GM12878 (cell line): ENCODE measurements around the gene WBP4. TPM values are rescaled to one million over a fixed set of nuclear protein-coding genes. Genes with fewer than 3 reads are reported as not detected.

Source experiments
- ATAC-seq: fragments of 200-7000 bp; cut with Tn5 transposase; 3 replicates; pipeline ENCODE4 v1.9.1; 2020; ENCODE audit warnings: mild to moderate bottlenecking, moderate library complexity
- BruUV-seq: library from RNA; stranded (reverse); fragments of 400-500 nt; replicated peaks from 2 replicates; lab custom pipeline; 2021; lab: Mats Ljungman, UMichigan
- CTCF ChIA-PET: fragments of 300-600 bp; sonication (Branson Sonifier 250); formaldehyde crosslinking; extraction: SDS; loops from one replicate; lab custom pipeline; 2021; ENCODE audit warnings: inconsistent platforms; lab: Yijun Ruan, JAX
- POLR2A ChIA-PET: fragments of 350-600 bp; formaldehyde crosslinking; extraction: SDS; loops from one replicate; lab custom pipeline; 2021; ENCODE audit warnings: inconsistent platforms; lab: Charles Lee
- RAD21 ChIA-PET: fragments of 300-600 bp; sonication (Branson Sonifier 250); formaldehyde crosslinking; loops from one replicate; lab custom pipeline; 2023; ENCODE audit warnings: antibody characterized with exemption; ENCODE audit not compliant: unreplicated experiment; lab: Charles Lee
- SMC1A ChIA-PET: fragments of 300-600 bp; sonication (Branson Sonifier 250); formaldehyde crosslinking; loops from one replicate; lab custom pipeline; 2023; ENCODE audit not compliant: unreplicated experiment, uncharacterized antibody; lab: Charles Lee
- DNase-seq: peaks from one replicate; pipeline ENCODE4 v3.0.0-alpha.2; 2011; ENCODE audit warnings: low read depth, low spot score
- FAIRE-seq: peaks from 3 replicates; lab custom pipeline; 2011; peaks lifted over from hg19 to GRCh38; lab: Jason Lieb, UNC
- H2AFZ ChIP-seq: 2 replicates; pipeline ENCODE4 v1.6.0; 2011; ENCODE audit warnings: low read depth, low read length, control low read depth; ENCODE audit not compliant: control insufficient read depth
- H3K27ac ChIP-seq: 2 replicates; pipeline ENCODE4 v1.5.1; 2011; ENCODE audit warnings: control low read depth; ENCODE audit not compliant: control insufficient read depth, insufficient read depth
- H3K27me3 ChIP-seq, 2 experiments: replicated peaks in 1 of 2; 2 replicates each; pipeline versions ENCODE4 v1.6.0 to v1.6.1; 2011; ENCODE audit warnings: low read length in 1 of 2; ENCODE audit not compliant: control insufficient read depth in 2 of 2, insufficient read depth in 2 of 2
- H3K36me3 ChIP-seq, 2 experiments: 2 replicates each; pipeline ENCODE4 v1.5.1; 2011; ENCODE audit warnings: low read length in 1 of 2; ENCODE audit not compliant: control insufficient read depth in 2 of 2, insufficient read depth in 2 of 2
- H3K4me1 ChIP-seq: 2 replicates; pipeline ENCODE4 v1.6.1; 2011; ENCODE audit warnings: mild to moderate bottlenecking, low read length, moderate library complexity, mixed read lengths; ENCODE audit not compliant: control insufficient read depth, insufficient read depth
- H3K4me2 ChIP-seq: 2 replicates; pipeline ENCODE4 v1.6.0; 2011; ENCODE audit warnings: control low read depth; ENCODE audit not compliant: control insufficient read depth, insufficient read depth
- H3K4me3 ChIP-seq: fragments of 200-600 bp; sonication (generic); 2 replicates; pipeline ENCODE4 v1.5.1; 2016
- H3K79me2 ChIP-seq: 2 replicates; pipeline ENCODE4 v1.6.0; 2011; ENCODE audit warnings: low read length; ENCODE audit not compliant: control insufficient read depth, insufficient read depth
- H3K9ac ChIP-seq: 2 replicates; pipeline ENCODE4 v1.8.0; 2011; ENCODE audit warnings: low read length, control low read depth, mixed read lengths; ENCODE audit not compliant: control insufficient read depth, insufficient read depth
- H3K9me3 ChIP-seq: replicated peaks from 3 replicates; pipeline ENCODE4 v1.5.1; 2011; ENCODE audit warnings: mild to moderate bottlenecking, low read length; ENCODE audit not compliant: control insufficient read depth, insufficient read depth
- H4K20me1 ChIP-seq: 2 replicates; pipeline ENCODE4 v1.6.0; 2011; ENCODE audit not compliant: control insufficient read depth, insufficient read depth
- BCLAF1 ChIP-seq: fragments of 450-650 bp; IDR thresholded peaks from 2 replicates; pipeline ENCODE4 v1.6.1; 2017; ENCODE audit warnings: antibody characterized with exemption, mild to moderate bottlenecking, moderate library complexity
- BMI1 ChIP-seq: fragments of 450-650 bp; IDR thresholded peaks from 2 replicates; pipeline ENCODE4 v1.6.1; 2016; ENCODE audit warnings: mild to moderate bottlenecking, moderate library complexity, borderline replicate concordance
- CBX3 ChIP-seq: fragments of 200-600 bp; sonication (generic); IDR thresholded peaks from 2 replicates; pipeline ENCODE4 v1.6.1; 2016; ENCODE audit warnings: low read depth, borderline replicate concordance
- CHD1 ChIP-seq: IDR thresholded peaks from 2 replicates; pipeline ENCODE4 v1.6.1; 2012; ENCODE audit warnings: low read depth, low read length, improper control_type of control experiment
- MAX ChIP-seq: IDR thresholded peaks from 2 replicates; pipeline ENCODE4 v1.6.1; 2012; ENCODE audit warnings: low read depth, low read length, improper control_type of control experiment
- MYB ChIP-seq: fragments of 150-350 bp; IDR thresholded peaks from 2 replicates; pipeline ENCODE4 v1.6.1; 2014; ENCODE audit warnings: mild to moderate bottlenecking, low read depth, low read length, borderline replicate concordance
- NBN ChIP-seq: fragments of 450-650 bp; IDR thresholded peaks from 2 replicates; pipeline ENCODE4 v1.6.1; 2016
- NFYA ChIP-seq: IDR thresholded peaks from 2 replicates; pipeline ENCODE4 v1.6.1; 2011; ENCODE audit warnings: low read depth, mild to moderate bottlenecking, low read length, improper control_type of control experiment, borderline replicate concordance
- PAX5 ChIP-seq: IDR thresholded peaks from 2 replicates; pipeline ENCODE4 v1.6.1; 2011; ENCODE audit warnings: low read depth, low read length, borderline replicate concordance
- POLR2AphosphoS2 ChIP-seq: IDR thresholded peaks from 2 replicates; pipeline ENCODE4 v1.6.1; 2011; ENCODE audit warnings: low read depth, mild to moderate bottlenecking, low read length, improper control_type of control experiment, moderate library complexity
- PRDM15 ChIP-seq: fragments of 450-650 bp; formaldehyde crosslinking; IDR thresholded peaks from 2 replicates; pipeline ENCODE4 v1.4.0; 2020; ENCODE audit warnings: mild to moderate bottlenecking, moderate library complexity
- RCOR1 ChIP-seq: conservative IDR thresholded peaks from 2 replicates; pipeline ENCODE4 v1.6.1; 2012; ENCODE audit warnings: low read depth, low read length, improper control_type of control experiment
- RELA ChIP-seq: fragments of 450-650 bp; IDR thresholded peaks from 2 replicates; pipeline ENCODE4 v1.8.0; 2014; ENCODE audit warnings: borderline replicate concordance; ENCODE audit not compliant: partially characterized antibody
- TARDBP ChIP-seq: IDR thresholded peaks from 2 replicates; pipeline ENCODE4 v1.6.1; 2016; ENCODE audit warnings: borderline replicate concordance
- TCF12 ChIP-seq: IDR thresholded peaks from 2 replicates; pipeline ENCODE4 v1.6.1; 2011; ENCODE audit warnings: low read depth, mild to moderate bottlenecking, low read length
- ZBED1 ChIP-seq: IDR thresholded peaks from 2 replicates; pipeline ENCODE4 v1.6.1; 2016; ENCODE audit warnings: borderline replicate concordance
- WGBS: methylation state at CpG from one replicate; pipeline ENCODE4 v1.1.6; 2016; ENCODE audit warnings: low lambda C conversion rate; ENCODE audit not compliant: insufficient replicate concordance, insufficient coverage; ENCODE audit errors: missing lambda C conversion rate; 5-methylcytosine and 5-hydroxymethylcytosine counted together
- in situ Hi-C: fragments of 300-500 bp; cut with MboI; formaldehyde crosslinking; loops from 9 replicates; pipeline ENCODE4 v1.14.3; 2018; ENCODE audit warnings: mixed read lengths
- intact Hi-C: fragments of 100-400 bp; cut with micrococcal nuclease; formaldehyde crosslinking; loops from one replicate; pipeline ENCODE4 v1.14.2; 2022; ENCODE audit not compliant: unreplicated experiment
- polyA plus RNA-seq, 11 experiments: library from polyadenylated mRNA; depleted of rRNA in 4 of 11; unstranded in 6 of 11; stranded (reverse) in 5 of 11; fragments of >200 nt; fragmentation: Nextera tagmentation in 4 of 11; fragmentation: Illumina TruSeq in 1 of 11; extraction: Ambion mirVana in 4 of 11; extraction: Trizol in 1 of 11; gene quantifications; 1 replicate in 1 of 11; 2 replicates in 10 of 11; pipeline versions ENCODE4 v1.2.1 to v1.2.3, GENCODE V29; 2011 to 2016; ENCODE audit warnings: inconsistent platforms in 2 of 11, missing spikeins in 2 of 11, low read depth in 1 of 11
- total RNA-seq, 4 experiments: library from RNA; depleted of rRNA in 3 of 4; stranded (reverse); fragments of >200 nt in 3 of 4; fragmentation: Illumina TruSeq in 1 of 4; extraction: Trizol in 1 of 4; gene quantifications; 2 replicates each; pipeline versions ENCODE4 v1.2.1 to v1.2.3, GENCODE V29; 2013 to 2021

Gene WBP4
- total and polyA plus RNA-seq, 10 of the 15 experiments (the other 5 are each of a cell fraction or from before 2014, with no cell fraction given) = 7.4 to 21.6 (median 14.2) TPM

- peak; percentile 85 for FAIRE-seq
- POLR2A ChIA-PET = interaction anchor here (0.5 to 4.7 kb wide), 11 partner anchors 35 to 211 kb away, joined by 3 to 25 read pairs (median 4); partner anchors contain the start of gene ELF1
- in situ Hi-C loops = no loop called here
- no peak for TF ChIP-seq POLR2AphosphoS2
- no peak for TF ChIP-seq BMI1
- 0 out of 2 replicates have a peak, but pooled peaks have one; percentile 73 for TF ChIP-seq CHD1
- TF ChIP-seq TARDBP = no peak
- TF ChIP-seq MYB = no peak
- TF ChIP-seq BCLAF1 = no peak
- no peak for TF ChIP-seq CBX3
- TF ChIP-seq TCF12 = no peak
- no peak for TF ChIP-seq RELA
- no peak for TF ChIP-seq NFYA
- no peak for TF ChIP-seq NBN
- TF ChIP-seq MAX = no peak
- TF ChIP-seq ZBED1 = no peak
- TF ChIP-seq PRDM15 (CRISPR knock-in tag) = no peak
- no peak for TF ChIP-seq RCOR1
- no peak for TF ChIP-seq PAX5
These were observed 7.0 kb upstream of the WBP4 start for GRCh38 chr13:41054212-41054877.

More at GRCh38 chr13:41054212-41054877, 7.0 kb upstream of the WBP4 start:
- Histone ChIP-seq H3K4me1 (peaks cover 6% of the 10 kb centered on the region; the same call in 1 of the 2 replicates), H3K9me3 (no peaks in the 10 kb centered on the region; the same call in 2 of the 3 replicates), H2AFZ (no peak overlapping the region; the same call in 1 of the 2 replicates), H3K36me3 (no peaks in the 10 kb centered on the region), H3K27ac (peak overlapping the region; percentile 40; the same call in 1 of the 2 replicates), H3K79me2 (peaks cover 76% of the 10 kb centered on the region), H3K4me3 (peak overlapping the region; percentile 22; the same call in 1 of the 2 replicates), H4K20me1 (no peaks in the 10 kb centered on the region), H3K4me2 (peak overlapping the region; percentile 72), H3K27me3 (no peaks in the 10 kb centered on the region), H3K9ac (no peak overlapping the region)
- BruUV-seq = no TSS peak
- intact Hi-C loops = loop anchor here (1.0 to 5.0 kb wide), 2 partner anchors 37 to 168 kb away; partner anchors contain the start of gene ELF1
- CTCF ChIA-PET = interaction anchor here (0.7 to 5.2 kb wide), 49 partner anchors 8 to 598 kb away, joined by 3 to 129 read pairs (median 5); partner anchors contain the start of genes ELF1 and SLC25A15
- DNase-seq (peak; percentile 37), ATAC-seq (peak; percentile 63)
- SMC1A ChIA-PET = interaction anchor here (0.6 to 4.0 kb wide), 37 partner anchors 10 to 355 kb away, joined by 3 to 75 read pairs (median 6); partner anchors contain the start of gene ELF1
- WGBS = 43% methylated on average over 9 of the region's 9 CpGs
- RAD21 ChIA-PET = interaction anchor here (0.6 to 9.9 kb wide), 24 partner anchors 10 to 173 kb away, joined by 3 to 172 read pairs (median 7); partner anchors contain the start of gene ELF1
